H1 (cell line): Measurements from ENCODE around the gene KCNQ1. TPM values are rescaled to one million over a fixed set of nuclear protein-coding genes. Genes with fewer than 3 reads are reported as not detected.

Experiments used
- CBX8 ChIP-seq: fragments of 300-800, 300-1000 bp; sonication (generic); IDR thresholded peaks from 2 replicates; pipeline ENCODE4 v1.7.1; 2016; ENCODE audit warnings: low read depth, low read length, borderline replicate concordance
- CHD1 ChIP-seq: IDR thresholded peaks from 2 replicates; pipeline ENCODE4 v1.6.1; 2012; ENCODE audit warnings: low read depth, low read length, improper control_type of control experiment
- CHD7 ChIP-seq: fragments of 300-600 bp; sonication (generic); IDR thresholded peaks from 2 replicates; pipeline ENCODE4 v1.7.1; 2012; ENCODE audit warnings: low read length, moderate library complexity, mild to moderate bottlenecking, inconsistent platforms; ENCODE audit not compliant: insufficient replicate concordance
- CREB1 ChIP-seq: IDR thresholded peaks from 2 replicates; pipeline ENCODE4 v1.6.1; 2012; ENCODE audit warnings: inconsistent platforms
- E2F6 ChIP-seq: IDR thresholded peaks from 2 replicates; pipeline ENCODE4 v1.6.1; 2012; ENCODE audit warnings: inconsistent platforms
- GTF2F1 ChIP-seq: IDR thresholded peaks from 2 replicates; pipeline ENCODE4 v1.6.1; 2012; ENCODE audit warnings: low read depth, low read length, improper control_type of control experiment, borderline replicate concordance
- HDAC2 ChIP-seq, 2 experiments: fragments of 300-600 bp in 1 of 2; sonication (generic) in 1 of 2; IDR thresholded peaks; 2 replicates each; pipeline ENCODE4 v1.6.1; 2011 to 2012; ENCODE audit warnings: low read depth in 2 of 2, low read length in 2 of 2, mild to moderate bottlenecking in 2 of 2, moderate library complexity in 2 of 2, borderline replicate concordance in 1 of 2, inconsistent platforms in 1 of 2
- KDM1A ChIP-seq: fragments of 200-600, 300-600 bp; sonication (generic); IDR thresholded peaks from 2 replicates; pipeline ENCODE4 v1.7.1; 2016; ENCODE audit warnings: mild to moderate bottlenecking, low read length, borderline replicate concordance
- POLR2A ChIP-seq, 2 experiments: IDR thresholded peaks; 1 replicate in 1 of 2; 2 replicates in 1 of 2; pipeline ENCODE4 v1.6.1; 2011; ENCODE audit warnings: low read depth in 2 of 2, low read length in 2 of 2, mild to moderate bottlenecking in 2 of 2; ENCODE audit errors: control extremely low read depth in 1 of 2
- SIRT6 ChIP-seq: IDR thresholded peaks from one replicate; pipeline ENCODE4 v1.7.1; 2012; ENCODE audit warnings: low read length, inconsistent platforms
- polyA plus RNA-seq, 7 experiments: library from polyadenylated mRNA; depleted of rRNA in 3 of 7; stranded (reverse) in 5 of 7; unstranded in 2 of 7; fragments of >200 nt in 5 of 7; fragments of 200-250 nt in 2 of 7; gene quantifications; 1 replicate in 5 of 7; 2 replicates in 1 of 7; 4 replicates in 1 of 7; pipeline versions ENCODE4 v1.2.1 to v1.2.3, GENCODE V29; 2011 to 2013; ENCODE audit warnings: missing spikeins in 2 of 7, mixed read lengths in 2 of 7
- total RNA-seq: library from RNA; stranded (reverse); fragmentation: NEBNext Ultra II Directional; extraction: Animal tissue kit (Norgen Biotek cat#: 25700); gene quantifications from 2 replicates; pipeline ENCODE4 v1.2.1, GENCODE V29; 2021

KCNQ1 gene
- total and polyA plus RNA-seq, 2 of the 8 experiments (the other 6 are each of a cell fraction or from before 2014, with no cell fraction given): 1.9 to 2.0 TPM

- TF ChIP-seq CHD7 (no peak), CBX8 (no peak), SIRT6 (no peak), GTF2F1 (no peak), CHD1 (no peak), POLR2A (IDR thresholded peaks at IDR 0.05; ENCODE audit: control extremely low read depth in 1 of 2, low read depth in 2 of 2, low read length in 2 of 2) (no peak), CREB1 (no peak), E2F6 (no peak), KDM1A (no peak), HDAC2 (IDR thresholded peaks at IDR 0.05; ENCODE audit: borderline replicate concordance in 1 of 2, low read depth in 2 of 2, low read length in 2 of 2) (no peak)
Observed at GRCh38 chr11:2488004-2488403, 43.2 kb downstream of the KCNQ1 start (continued).
